ENCODE data around the gene RNASE1.

RNASE1 gene

GRCh38 chr14:20807304-20808161 is 4.9 kb upstream of the RNASE1 start:
- DNase-seq: no peak

DNA sequence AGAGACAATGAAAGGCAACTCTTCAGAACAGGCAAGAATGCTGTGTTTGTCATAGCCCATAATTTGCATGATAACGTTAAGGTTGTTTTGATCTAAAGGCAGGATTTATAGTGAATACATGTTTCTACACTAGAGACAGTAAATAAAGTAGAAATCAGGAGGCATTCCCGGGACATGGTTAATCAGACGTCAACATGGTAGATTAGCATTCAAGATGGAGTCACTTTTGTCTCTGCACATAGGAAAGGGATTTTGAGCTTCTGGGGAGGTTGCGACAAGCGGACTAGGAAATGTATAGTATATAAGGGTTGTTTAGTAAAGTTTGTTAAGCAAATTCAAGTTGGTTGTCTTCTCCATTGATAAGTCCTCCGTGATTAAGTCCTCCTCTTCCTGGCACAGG is 2.8 kb upstream of the RNASE1 start:
- no peak for DNase-seq

DNA sequence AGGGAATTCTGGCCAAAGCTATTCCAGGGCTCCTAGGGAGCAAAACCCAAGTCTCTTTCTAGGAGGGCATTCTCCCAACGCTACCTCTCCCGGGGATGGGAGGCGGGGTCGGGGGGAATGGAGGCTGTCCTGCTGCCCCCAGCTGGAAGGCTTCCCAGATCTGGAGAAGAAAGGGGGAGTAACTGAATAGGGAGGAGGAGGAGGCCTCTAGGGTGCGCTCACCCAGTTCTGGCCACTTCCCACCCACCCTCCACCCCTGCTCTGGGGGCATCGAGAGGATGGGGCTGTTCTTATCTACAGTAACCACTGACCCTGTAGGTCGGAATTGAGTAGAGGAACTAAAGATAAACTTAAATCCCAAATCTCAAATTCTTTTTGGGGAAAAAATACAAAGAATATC is 579 bp upstream of the RNASE1 start:
- no peak for DNase-seq

DNA sequence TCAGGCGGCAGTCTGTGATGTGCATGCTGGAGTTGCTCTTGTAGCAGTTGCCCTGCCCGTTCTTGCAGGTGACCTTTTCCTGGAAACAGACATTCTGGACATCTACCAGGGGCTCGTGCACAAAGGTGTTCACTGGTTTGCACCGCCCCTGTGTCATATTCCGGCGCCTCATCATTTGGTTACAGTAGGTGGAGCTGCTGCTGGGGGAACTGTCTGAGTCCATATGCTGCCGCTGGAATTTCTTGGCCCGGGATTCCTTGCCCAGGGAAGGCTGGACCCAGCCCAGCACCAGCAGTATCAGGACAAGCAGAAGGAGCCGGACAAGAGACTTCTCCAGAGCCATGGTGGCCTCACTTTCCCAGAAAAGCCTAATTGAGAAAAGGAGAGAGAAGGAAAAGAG is 918 bp downstream of the RNASE1 start:
- DNase-seq: no peak

DNA sequence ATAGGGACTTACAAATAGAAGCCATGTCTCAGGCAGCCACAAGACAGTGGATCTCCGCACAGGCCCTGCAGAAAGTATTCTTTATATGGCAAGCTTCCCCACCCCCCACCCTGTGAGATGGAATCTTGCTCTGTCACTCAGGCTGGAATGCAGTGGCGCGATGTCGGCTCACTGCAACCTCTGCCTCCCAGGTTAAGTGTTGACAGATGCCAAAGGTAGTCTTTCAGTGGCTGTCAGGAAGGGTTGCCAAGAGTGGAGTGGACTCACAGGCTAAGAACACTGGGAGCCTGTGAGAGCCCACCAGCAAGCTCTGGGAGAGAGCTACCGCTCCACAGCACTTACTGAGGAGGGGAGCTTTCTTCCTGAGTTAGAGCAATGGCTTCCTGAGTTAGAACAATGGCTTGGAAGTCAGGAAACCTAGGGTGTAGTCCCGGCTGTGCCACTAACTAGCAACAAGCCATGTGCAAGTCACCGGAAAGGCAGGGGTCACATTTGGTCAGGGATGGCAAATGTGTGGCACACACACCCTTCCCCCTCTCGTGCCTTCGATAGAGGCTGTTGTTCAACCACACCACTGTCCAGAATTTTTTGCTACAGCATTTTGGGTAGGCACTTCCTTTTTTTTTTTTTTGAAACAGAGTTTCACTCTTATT is 2.6 kb downstream of the RNASE1 start:
- peak; percentile 80 for DNase-seq

DNA sequence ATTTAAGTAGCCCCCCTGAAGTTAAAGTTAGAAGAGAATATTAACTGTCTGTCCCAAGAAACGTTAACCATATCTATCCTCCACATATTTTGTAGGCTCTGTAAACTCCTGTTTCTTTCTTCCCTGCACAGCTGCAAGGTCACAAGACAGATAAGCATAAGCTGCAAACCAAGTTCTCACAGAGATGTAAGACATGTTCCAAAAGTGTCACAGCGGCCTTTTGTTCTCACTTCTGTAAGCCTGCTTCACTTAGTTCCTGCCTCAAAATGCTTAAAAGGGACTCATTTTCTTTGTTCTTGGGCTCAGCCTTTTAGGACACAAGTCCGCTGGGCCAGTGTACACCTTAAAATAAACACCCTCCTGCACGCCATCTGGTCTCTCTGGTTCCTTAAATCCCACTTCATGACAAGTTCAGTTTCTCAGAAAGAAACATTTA is 3.2 kb downstream of the RNASE1 start:
- DNase-seq: no peak

- DNase-seq: no peak
Measured at GRCh38 chr14:20798932-20799331, 3.7 kb downstream of the RNASE1 start.

GRCh38 chr14:20798318-20798717 is 4.3 kb downstream of the RNASE1 start:
- DNase-seq: no peak

GRCh38 chr14:20797164-20797563 is 5.5 kb downstream of the RNASE1 start:
- no peak for DNase-seq

DNA sequence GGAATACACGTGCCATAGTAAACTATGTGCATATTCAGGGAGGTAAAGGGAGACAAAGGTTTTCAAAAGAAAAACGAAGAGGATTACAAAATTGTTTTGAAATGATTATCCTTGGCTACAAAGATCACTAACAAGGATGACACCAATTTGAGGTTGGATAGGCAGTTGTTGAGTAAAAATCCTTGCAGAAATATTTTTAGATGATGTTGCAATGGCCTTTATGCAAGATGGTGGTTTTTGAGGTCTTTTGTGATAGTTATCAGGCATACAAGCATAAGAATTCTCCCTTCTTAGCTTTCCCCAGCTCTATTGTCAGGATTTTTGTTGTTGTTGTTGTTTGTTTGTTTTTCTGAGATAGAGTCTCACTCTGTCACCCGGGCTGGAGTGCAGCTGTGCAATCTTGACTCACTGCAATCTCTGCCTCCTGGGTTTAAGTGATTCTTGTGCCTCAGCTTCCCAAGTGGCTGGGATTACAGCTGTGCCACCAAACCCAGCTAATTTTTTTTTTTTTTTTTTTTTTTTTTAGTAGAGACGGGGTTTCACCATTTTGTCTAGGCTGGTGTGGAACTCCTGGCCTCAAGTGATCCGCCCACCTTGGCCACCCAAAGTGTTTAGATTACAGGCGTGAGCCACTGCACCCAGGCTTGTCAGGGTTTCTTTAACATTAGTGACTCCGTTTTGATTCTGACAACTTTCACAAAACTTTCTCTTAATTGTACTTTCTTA is 7.8 kb downstream of the RNASE1 start:
- no peak for DNase-seq

DNA sequence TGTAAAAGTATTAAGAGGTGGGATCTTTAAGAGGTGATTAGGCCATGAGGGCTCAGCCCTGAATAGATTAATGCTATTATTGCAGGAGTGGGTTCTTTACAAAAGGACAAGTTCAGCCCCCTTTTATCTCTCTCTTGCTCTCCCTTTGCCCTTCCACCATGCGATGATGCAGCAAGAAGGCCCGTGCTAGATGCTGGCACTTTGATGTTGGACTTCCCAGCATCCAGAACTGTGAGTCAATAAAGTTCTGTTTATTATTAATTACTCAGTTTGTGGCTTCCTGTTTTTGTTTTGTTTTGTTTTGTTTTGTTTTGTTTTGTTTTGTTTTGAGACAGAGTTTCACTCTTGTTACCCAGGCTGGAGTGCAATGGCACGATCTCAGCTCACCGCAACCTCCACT is 10.1 kb downstream of the RNASE1 start:
- DNase-seq: no peak

GRCh38 chr14:20791597-20791996 is 11.0 kb downstream of the RNASE1 start:
- no peak for DNase-seq

GRCh38 chr14:20791187-20791586 is 11.5 kb downstream of the RNASE1 start:
- no peak for DNase-seq

GRCh38 chr14:20790464-20791116 is 12.1 kb downstream of the RNASE1 start:
- no peak for DNase-seq

DNA sequence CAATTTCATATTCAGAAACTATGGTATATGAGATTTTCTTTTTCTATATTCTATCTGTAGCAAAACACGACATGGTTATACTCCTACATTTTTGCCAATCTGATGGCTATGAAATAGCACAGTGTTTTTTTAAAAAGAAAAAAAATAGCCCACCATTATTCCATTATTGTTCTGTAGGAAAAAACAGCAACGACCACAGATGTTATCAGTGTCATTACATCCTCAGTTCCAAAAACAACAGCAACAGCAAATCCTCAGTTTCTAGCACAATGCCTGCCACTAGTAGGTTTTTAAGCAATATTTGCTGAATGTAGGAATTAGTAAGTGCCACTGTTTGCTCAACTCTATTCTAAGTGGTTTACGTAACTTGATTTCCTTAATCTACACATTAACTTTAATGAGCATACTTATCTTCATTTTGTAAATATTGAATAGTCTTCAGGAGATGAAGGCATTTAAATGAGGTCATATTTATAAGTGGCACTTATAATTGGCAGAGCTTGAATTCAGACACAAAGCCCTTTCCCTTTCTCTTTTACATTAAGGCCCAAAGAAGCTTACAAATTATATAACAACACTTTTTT is 13.3 kb downstream of the RNASE1 start:
- no peak for DNase-seq

- no peak for DNase-seq
Measured at GRCh38 chr14:20787025-20787424, 15.6 kb downstream of the RNASE1 start.

- peak; percentile 4 for DNase-seq
Measured at GRCh38 chr14:20782280-20782890, 20.3 kb downstream of the RNASE1 start.

GRCh38 chr14:20781803-20782202 is 20.8 kb downstream of the RNASE1 start:
- DNase-seq: no peak

DNA sequence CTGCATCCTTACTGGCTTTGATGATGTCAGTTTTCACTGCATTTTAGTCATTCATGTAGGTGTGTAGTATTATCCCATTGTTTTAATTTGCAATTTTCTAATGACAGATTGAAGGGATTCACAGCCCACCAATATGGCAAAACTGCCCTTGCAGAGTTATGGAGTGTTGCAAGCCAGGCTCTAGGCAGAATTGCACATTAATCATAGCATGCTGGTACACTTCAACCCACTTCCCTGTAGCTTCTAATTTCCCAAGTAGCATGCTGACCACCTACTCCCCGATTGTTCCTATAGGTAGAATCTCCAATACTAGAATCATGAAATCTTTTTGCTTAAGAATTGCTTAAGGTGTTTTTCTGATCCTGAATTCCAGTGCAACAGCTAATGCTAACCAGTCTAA is 26.7 kb downstream of the RNASE1 start:
- no peak for DNase-seq

- no peak for DNase-seq
Measured at GRCh38 chr14:20775043-20775442, 27.6 kb downstream of the RNASE1 start.

GRCh38 chr14:20774258-20774824 is 28.3 kb downstream of the RNASE1 start:
- no peak for DNase-seq

GRCh38 chr14:20772650-20773049 is 30.0 kb downstream of the RNASE1 start:
- no peak for DNase-seq
